Progenitor cell of endocrine pancreas (in vitro differentiated cells): Measurements from ENCODE around the gene BNC2. TPM values are rescaled to one million over a fixed set of nuclear protein-coding genes. Genes with fewer than 3 reads are reported as not detected.

Experiments used
- DNase-seq: peaks from one replicate; pipeline ENCODE4 v3.0.0; 2021; ENCODE audit warnings: low spot score; ENCODE audit not compliant: unreplicated experiment
- H3K27ac Mint-ChIP-seq: 2 replicates; pipeline ENCODE4 v1.8.0; 2021; ENCODE audit warnings: mild to moderate bottlenecking, moderate library complexity, mixed read lengths
- H3K27me3 Mint-ChIP-seq: 2 replicates; pipeline ENCODE4 v1.8.0; 2021; ENCODE audit warnings: mixed read lengths
- H3K36me3 Mint-ChIP-seq: 2 replicates; pipeline ENCODE4 v1.8.0; 2022; ENCODE audit warnings: mixed read lengths; ENCODE audit not compliant: insufficient read depth
- H3K4me1 Mint-ChIP-seq: 2 replicates; pipeline ENCODE4 v1.8.0; 2021; ENCODE audit warnings: low read depth, mixed read lengths
- H3K4me3 Mint-ChIP-seq: 2 replicates; pipeline ENCODE4 v1.8.0; 2021; ENCODE audit warnings: low read depth, mild to moderate bottlenecking, moderate library complexity, mixed read lengths
- H3K9me3 Mint-ChIP-seq: 2 replicates; pipeline ENCODE4 v1.8.0; 2021; ENCODE audit warnings: low read depth, mixed read lengths
- total RNA-seq: library from RNA; stranded (reverse); gene quantifications from 2 replicates; pipeline ENCODE4 v1.2.1, GENCODE V29; 2021
- TF ChIP-seq, protein P1 (sequence below): fragments of 200-600 bp; sonication (generic); IDR thresholded peaks from one replicate; pipeline ENCODE4 v1.5.0; 2021; ENCODE audit warnings: antibody characterized with exemption, mild to moderate bottlenecking; ENCODE audit not compliant: unreplicated experiment

Gene BNC2
- total RNA-seq, 1 donor from 2014 or later: 1.0 TPM

DNA sequence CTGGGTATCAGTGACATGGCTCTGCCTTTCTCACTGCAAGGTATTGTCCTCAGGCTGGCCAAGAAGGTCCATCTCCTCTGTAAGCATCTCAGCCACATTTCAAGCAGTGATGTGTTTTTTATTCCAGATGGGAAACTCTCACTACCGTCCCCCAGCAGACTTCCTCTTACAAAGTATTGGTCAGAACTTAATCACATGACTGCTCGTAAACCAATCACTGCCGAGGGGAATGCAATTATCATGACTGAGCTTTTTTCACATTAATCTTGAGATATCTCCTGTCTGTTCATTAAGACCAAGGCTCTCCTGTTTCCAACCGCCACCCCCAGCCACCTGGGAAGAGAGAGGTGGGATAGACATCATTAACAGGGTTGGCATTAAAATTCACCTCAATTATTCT is 76.4 kb downstream of the BNC2 start:
- H3K9me3 Mint-ChIP-seq: no peaks in the 10 kb centered on the region
- no peak overlapping the region for H3K27ac Mint-ChIP-seq
- H3K36me3 Mint-ChIP-seq: no peaks in the 10 kb centered on the region
- no peaks in the 10 kb centered on the region for H3K27me3 Mint-ChIP-seq
- no peaks in the 10 kb centered on the region for H3K4me1 Mint-ChIP-seq
- H3K4me3 Mint-ChIP-seq: no peak overlapping the region
- TF ChIP-seq, protein P1, sequence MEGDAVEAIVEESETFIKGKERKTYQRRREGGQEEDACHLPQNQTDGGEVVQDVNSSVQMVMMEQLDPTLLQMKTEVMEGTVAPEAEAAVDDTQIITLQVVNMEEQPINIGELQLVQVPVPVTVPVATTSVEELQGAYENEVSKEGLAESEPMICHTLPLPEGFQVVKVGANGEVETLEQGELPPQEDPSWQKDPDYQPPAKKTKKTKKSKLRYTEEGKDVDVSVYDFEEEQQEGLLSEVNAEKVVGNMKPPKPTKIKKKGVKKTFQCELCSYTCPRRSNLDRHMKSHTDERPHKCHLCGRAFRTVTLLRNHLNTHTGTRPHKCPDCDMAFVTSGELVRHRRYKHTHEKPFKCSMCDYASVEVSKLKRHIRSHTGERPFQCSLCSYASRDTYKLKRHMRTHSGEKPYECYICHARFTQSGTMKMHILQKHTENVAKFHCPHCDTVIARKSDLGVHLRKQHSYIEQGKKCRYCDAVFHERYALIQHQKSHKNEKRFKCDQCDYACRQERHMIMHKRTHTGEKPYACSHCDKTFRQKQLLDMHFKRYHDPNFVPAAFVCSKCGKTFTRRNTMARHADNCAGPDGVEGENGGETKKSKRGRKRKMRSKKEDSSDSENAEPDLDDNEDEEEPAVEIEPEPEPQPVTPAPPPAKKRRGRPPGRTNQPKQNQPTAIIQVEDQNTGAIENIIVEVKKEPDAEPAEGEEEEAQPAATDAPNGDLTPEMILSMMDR: no peak
- no peak for DNase-seq

GRCh38 chr9:16787724-16788123 is 82.7 kb downstream of the BNC2 start:
- TF ChIP-seq, protein P1: no peak
- Mint-ChIP-seq H3K27ac (no peak overlapping the region), H3K27me3 (peaks cover 2% of the 10 kb centered on the region), H3K4me1 (peaks cover 5% of the 10 kb centered on the region), H3K9me3 (peaks cover 4% of the 10 kb centered on the region), H3K4me3 (no peak overlapping the region), H3K36me3 (no peaks in the 10 kb centered on the region)
- no peak for DNase-seq

DNA sequence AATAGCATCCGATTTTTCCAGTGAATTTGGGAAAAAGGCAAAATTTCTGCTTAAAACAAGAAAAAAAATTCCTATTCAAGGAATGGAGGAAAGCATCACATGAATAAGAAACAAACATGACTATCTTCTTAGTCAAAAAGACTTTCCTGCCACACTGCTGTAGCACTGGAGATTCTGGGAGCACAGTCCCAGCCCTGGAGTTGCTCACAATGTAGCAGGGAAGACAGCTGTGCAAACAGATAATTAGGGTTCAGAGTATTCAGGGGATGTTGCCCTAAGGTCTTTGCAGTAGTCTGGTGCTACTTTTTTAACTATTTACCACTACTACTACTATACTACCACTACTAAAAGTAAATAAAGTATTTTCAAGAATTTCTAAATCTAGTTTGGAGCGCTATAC is 86.5 kb downstream of the BNC2 start:
- Mint-ChIP-seq H3K9me3 (peaks cover 4% of the 10 kb centered on the region), H3K27me3 (peaks cover 2% of the 10 kb centered on the region), H3K27ac (no peak overlapping the region), H3K36me3 (no peaks in the 10 kb centered on the region), H3K4me3 (no peak overlapping the region), H3K4me1 (peaks cover 5% of the 10 kb centered on the region)
- DNase-seq: no peak
- TF ChIP-seq, protein P1: no peak

GRCh38 chr9:16782490-16782889 is 88.0 kb downstream of the BNC2 start:
- DNase-seq: no peak

GRCh38 chr9:16775330-16775729 is 95.1 kb downstream of the BNC2 start:
- Mint-ChIP-seq H3K27ac (no peak overlapping the region), H3K4me3 (no peak overlapping the region), H3K27me3 (no peaks in the 10 kb centered on the region), H3K9me3 (no peaks in the 10 kb centered on the region), H3K4me1 (no peaks in the 10 kb centered on the region), H3K36me3 (no peaks in the 10 kb centered on the region)
- DNase-seq: no peak
- TF ChIP-seq, protein P1: no peak

More at GRCh38 chr9:16782490-16782889, 88.0 kb downstream of the BNC2 start:
- H3K4me3 Mint-ChIP-seq: no peak overlapping the region
- no peak overlapping the region for H3K27ac Mint-ChIP-seq
- TF ChIP-seq, protein P1: no peak
- peaks cover 5% of the 10 kb centered on the region for H3K4me1 Mint-ChIP-seq
- H3K27me3 Mint-ChIP-seq: no peaks in the 10 kb centered on the region
- H3K9me3 Mint-ChIP-seq: no peaks in the 10 kb centered on the region
- H3K36me3 Mint-ChIP-seq: no peaks in the 10 kb centered on the region
